ENCODE measurements around the gene PAK5.

PAK5 gene

GRCh38 chr20:9741996-9742395, 96.9 kb downstream of the PAK5 start:
- Histone ChIP-seq H3K9ac (ENCODE audit: low read depth, low read length) (no peak overlapping the region), H3K27ac (ENCODE audit: low read depth, low read length) (no peak overlapping the region), H3K4me1 (ENCODE audit: control insufficient read depth, insufficient read depth, low read length) (no peaks in the 10 kb centered on the region), H3K9me3 (ENCODE audit: control insufficient read depth, insufficient read depth, low read length) (0 out of 2 replicates have a peak, but pooled peaks cover 2% of the 10 kb centered on the region), H3K4me3 (ENCODE audit: low read depth, low read length) (no peak overlapping the region), H3K27me3 (ENCODE audit: control insufficient read depth, insufficient read depth, low read length) (no peaks in the 10 kb centered on the region), H3K36me3 (ENCODE audit: control insufficient read depth, insufficient read depth, low read length) (no peaks in the 10 kb centered on the region)

DNA sequence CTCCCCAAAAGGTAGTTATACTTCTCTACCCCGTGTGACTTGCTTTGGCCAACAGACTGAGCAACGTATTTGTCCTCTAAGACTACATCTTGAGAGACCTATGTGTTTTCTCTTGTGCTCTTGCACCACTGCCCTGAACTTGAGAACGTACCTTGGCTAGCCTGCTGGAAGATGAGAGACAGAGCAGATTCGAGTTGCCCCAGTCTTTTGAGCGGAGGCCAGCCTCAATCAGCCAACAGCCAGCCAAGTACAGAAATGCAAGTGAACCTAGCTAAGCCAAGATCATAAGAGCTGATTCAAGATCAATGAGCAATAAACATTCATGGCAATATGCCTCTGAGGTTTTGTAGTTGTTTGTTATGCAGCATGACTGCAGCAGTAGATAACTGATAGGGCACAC, 98.4 kb downstream of the PAK5 start:
- Histone ChIP-seq H3K36me3 (ENCODE audit: control insufficient read depth, insufficient read depth, low read length) (no peaks in the 10 kb centered on the region), H3K9me3 (ENCODE audit: control insufficient read depth, insufficient read depth, low read length) (0 out of 2 replicates have a peak, but pooled peaks cover 2% of the 10 kb centered on the region), H3K9ac (ENCODE audit: low read depth, low read length) (no peak overlapping the region), H3K27ac (ENCODE audit: low read depth, low read length) (no peak overlapping the region), H3K27me3 (ENCODE audit: control insufficient read depth, insufficient read depth, low read length) (no peaks in the 10 kb centered on the region), H3K4me3 (ENCODE audit: low read depth, low read length) (no peak overlapping the region), H3K4me1 (ENCODE audit: control insufficient read depth, insufficient read depth, low read length) (no peaks in the 10 kb centered on the region)

DNA sequence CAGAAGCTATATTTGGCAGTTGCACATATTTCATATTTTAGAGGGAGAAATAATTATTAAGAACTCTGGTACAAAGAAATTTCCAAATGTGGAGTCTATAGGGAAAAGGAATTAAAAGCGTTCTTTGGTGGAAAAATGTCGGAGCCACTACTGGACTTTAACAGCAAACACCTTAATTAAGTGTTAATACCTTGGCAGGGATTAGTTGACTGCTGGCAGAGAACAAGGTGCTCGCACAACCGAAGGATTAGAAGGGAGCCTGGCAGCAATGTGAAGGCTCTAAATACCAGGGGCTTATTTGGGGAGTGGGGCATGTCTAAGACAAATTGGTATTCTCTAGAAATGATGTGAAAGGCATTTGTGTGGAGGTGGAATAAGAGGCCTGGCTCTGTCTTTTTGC, 98.9 kb downstream of the PAK5 start:
- no peaks in the 10 kb centered on the region for H3K27me3 ChIP-seq (ENCODE audit: control insufficient read depth, insufficient read depth, low read length)
- 0 out of 2 replicates have a peak, but pooled peaks cover 2% of the 10 kb centered on the region for H3K9me3 ChIP-seq (ENCODE audit: control insufficient read depth, insufficient read depth, low read length)
- no peak overlapping the region for H3K27ac ChIP-seq (ENCODE audit: low read depth, low read length)
- H3K4me1 ChIP-seq (ENCODE audit: control insufficient read depth, insufficient read depth, low read length): no peaks in the 10 kb centered on the region
- no peak overlapping the region for H3K9ac ChIP-seq (ENCODE audit: low read depth, low read length)
- no peaks in the 10 kb centered on the region for H3K36me3 ChIP-seq (ENCODE audit: control insufficient read depth, insufficient read depth, low read length)
- no peak overlapping the region for H3K4me3 ChIP-seq (ENCODE audit: low read depth, low read length)

DNA sequence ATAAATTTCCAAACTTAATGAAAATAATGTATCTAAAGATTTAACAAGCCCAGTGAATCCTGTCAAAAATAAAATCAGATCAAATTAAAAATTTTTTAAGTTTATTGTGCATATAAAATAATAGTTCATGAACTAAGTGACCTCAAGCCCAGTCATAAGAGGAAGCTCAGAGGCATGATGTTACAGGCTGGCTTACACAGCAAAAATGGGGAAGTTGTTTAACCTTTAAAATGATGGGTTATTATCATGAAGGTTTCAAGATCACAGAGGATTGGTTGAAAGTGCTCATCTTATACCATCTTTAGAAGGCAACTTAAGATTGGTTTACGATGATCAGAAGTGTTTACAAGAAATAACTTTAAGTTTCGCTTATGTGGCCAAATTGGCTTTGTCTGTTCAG, 102.5 kb downstream of the PAK5 start:
- Histone ChIP-seq H3K4me3 (ENCODE audit: low read depth, low read length) (no peak overlapping the region), H3K9me3 (ENCODE audit: control insufficient read depth, insufficient read depth, low read length) (no peaks in the 10 kb centered on the region), H3K27ac (ENCODE audit: low read depth, low read length) (no peak overlapping the region), H3K27me3 (ENCODE audit: control insufficient read depth, insufficient read depth, low read length) (no peaks in the 10 kb centered on the region), H3K36me3 (ENCODE audit: control insufficient read depth, insufficient read depth, low read length) (no peaks in the 10 kb centered on the region), H3K4me1 (ENCODE audit: control insufficient read depth, insufficient read depth, low read length) (no peaks in the 10 kb centered on the region), H3K9ac (ENCODE audit: low read depth, low read length) (no peak overlapping the region)

- no peak overlapping the region for H3K4me3 ChIP-seq (ENCODE audit: low read depth, low read length)
- H3K4me1 ChIP-seq (ENCODE audit: control insufficient read depth, insufficient read depth, low read length): no peaks in the 10 kb centered on the region
- H3K9ac ChIP-seq (ENCODE audit: low read depth, low read length): no peak overlapping the region
- H3K9me3 ChIP-seq (ENCODE audit: control insufficient read depth, insufficient read depth, low read length): no peaks in the 10 kb centered on the region
- H3K27ac ChIP-seq (ENCODE audit: low read depth, low read length): no peak overlapping the region
- no peaks in the 10 kb centered on the region for H3K27me3 ChIP-seq (ENCODE audit: control insufficient read depth, insufficient read depth, low read length)
- no peaks in the 10 kb centered on the region for H3K36me3 ChIP-seq (ENCODE audit: control insufficient read depth, insufficient read depth, low read length)
These were observed 115.2 kb downstream of the PAK5 start for GRCh38 chr20:9723501-9724202.

GRCh38 chr20:9711872-9712271, 127.0 kb downstream of the PAK5 start:
- H3K4me1 ChIP-seq (ENCODE audit: control insufficient read depth, insufficient read depth, low read length): no peaks in the 10 kb centered on the region
- H3K4me3 ChIP-seq (ENCODE audit: low read depth, low read length): no peak overlapping the region
- no peak overlapping the region for H3K27ac ChIP-seq (ENCODE audit: low read depth, low read length)
- no peak overlapping the region for H3K9ac ChIP-seq (ENCODE audit: low read depth, low read length)
- H3K9me3 ChIP-seq (ENCODE audit: control insufficient read depth, insufficient read depth, low read length): no peaks in the 10 kb centered on the region
- H3K36me3 ChIP-seq (ENCODE audit: control insufficient read depth, insufficient read depth, low read length): no peaks in the 10 kb centered on the region
- H3K27me3 ChIP-seq (ENCODE audit: control insufficient read depth, insufficient read depth, low read length): no peaks in the 10 kb centered on the region

- Histone ChIP-seq H3K27ac (ENCODE audit: low read depth, low read length) (no peak overlapping the region), H3K27me3 (ENCODE audit: control insufficient read depth, insufficient read depth, low read length) (no peaks in the 10 kb centered on the region), H3K36me3 (ENCODE audit: control insufficient read depth, insufficient read depth, low read length) (no peaks in the 10 kb centered on the region), H3K4me3 (ENCODE audit: low read depth, low read length) (no peak overlapping the region), H3K9me3 (ENCODE audit: control insufficient read depth, insufficient read depth, low read length) (no peaks in the 10 kb centered on the region), H3K4me1 (ENCODE audit: control insufficient read depth, insufficient read depth, low read length) (no peaks in the 10 kb centered on the region), H3K9ac (ENCODE audit: low read depth, low read length) (no peak overlapping the region)
These were observed 128.2 kb downstream of the PAK5 start for GRCh38 chr20:9710685-9711084.

DNA sequence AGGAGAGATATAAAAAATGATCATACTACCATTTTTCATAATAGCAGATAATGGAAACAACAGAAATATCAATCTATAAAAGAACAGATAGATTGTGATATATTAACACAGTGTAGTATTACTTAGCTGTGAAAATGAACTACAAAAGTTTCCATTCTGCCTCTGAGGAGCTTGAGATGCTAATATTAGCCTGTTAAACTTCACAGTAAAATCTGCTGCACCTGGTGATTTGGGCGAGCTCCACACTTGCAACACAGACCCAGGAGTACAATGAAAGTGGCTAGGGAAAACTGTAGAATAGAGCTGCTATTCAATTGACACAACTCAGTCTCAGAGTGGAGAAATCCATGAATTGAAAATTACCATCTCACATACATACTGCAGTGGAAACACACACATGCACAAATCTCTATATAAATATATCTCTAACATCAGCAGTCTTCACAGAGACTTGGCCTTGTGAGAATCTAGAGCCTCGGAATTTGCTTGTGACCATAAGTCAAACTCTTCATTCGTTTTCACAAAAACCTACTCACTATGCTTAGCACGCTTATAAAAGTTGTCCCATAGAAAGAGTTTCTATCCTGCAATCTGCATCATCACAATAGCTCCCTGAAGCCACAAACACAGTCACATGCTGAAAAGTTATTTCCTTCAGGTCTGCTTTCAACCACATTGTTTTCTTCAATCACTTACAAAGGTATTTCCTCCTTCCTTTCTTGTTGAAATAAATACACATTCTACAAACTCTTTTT, 133.0 kb downstream of the PAK5 start:
- no peak overlapping the region for H3K9ac ChIP-seq (ENCODE audit: low read depth, low read length)
- H3K27ac ChIP-seq (ENCODE audit: low read depth, low read length): no peak overlapping the region
- no peaks in the 10 kb centered on the region for H3K4me1 ChIP-seq (ENCODE audit: control insufficient read depth, insufficient read depth, low read length)
- H3K27me3 ChIP-seq (ENCODE audit: control insufficient read depth, insufficient read depth, low read length): no peaks in the 10 kb centered on the region
- H3K4me3 ChIP-seq (ENCODE audit: low read depth, low read length): no peak overlapping the region
- no peaks in the 10 kb centered on the region for H3K9me3 ChIP-seq (ENCODE audit: control insufficient read depth, insufficient read depth, low read length)
- H3K36me3 ChIP-seq (ENCODE audit: control insufficient read depth, insufficient read depth, low read length): no peaks in the 10 kb centered on the region

DNA sequence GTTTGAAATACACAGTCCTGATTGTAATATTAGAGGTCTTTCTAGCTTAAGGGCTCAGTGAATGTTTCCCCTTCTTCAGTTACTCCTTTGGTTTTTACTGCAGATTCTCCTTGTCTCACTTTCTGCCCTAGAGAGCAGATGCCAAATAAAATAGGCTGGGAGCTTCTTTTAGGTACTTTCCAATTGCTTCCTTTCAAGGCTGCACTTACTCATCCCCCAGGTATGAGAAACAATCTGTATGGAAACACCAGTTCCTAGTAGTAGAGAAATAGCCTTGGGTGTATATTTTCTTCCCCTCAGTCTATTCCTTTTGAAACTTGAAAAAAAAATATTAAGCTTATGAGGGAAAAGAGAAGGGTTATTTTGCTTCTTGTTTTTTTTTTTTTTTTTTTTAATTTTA, 139.7 kb downstream of the PAK5 start:
- Histone ChIP-seq H3K4me1 (ENCODE audit: control insufficient read depth, insufficient read depth, low read length) (peaks cover 4% of the 10 kb centered on the region; the same call in 1 of the 2 replicates), H3K27me3 (ENCODE audit: control insufficient read depth, insufficient read depth, low read length) (no peaks in the 10 kb centered on the region), H3K36me3 (ENCODE audit: control insufficient read depth, insufficient read depth, low read length) (no peaks in the 10 kb centered on the region), H3K9me3 (ENCODE audit: control insufficient read depth, insufficient read depth, low read length) (no peaks in the 10 kb centered on the region), H3K27ac (ENCODE audit: low read depth, low read length) (peak overlapping the region; percentile 72), H3K9ac (ENCODE audit: low read depth, low read length) (no peak overlapping the region), H3K4me3 (ENCODE audit: low read depth, low read length) (no peak overlapping the region)

DNA sequence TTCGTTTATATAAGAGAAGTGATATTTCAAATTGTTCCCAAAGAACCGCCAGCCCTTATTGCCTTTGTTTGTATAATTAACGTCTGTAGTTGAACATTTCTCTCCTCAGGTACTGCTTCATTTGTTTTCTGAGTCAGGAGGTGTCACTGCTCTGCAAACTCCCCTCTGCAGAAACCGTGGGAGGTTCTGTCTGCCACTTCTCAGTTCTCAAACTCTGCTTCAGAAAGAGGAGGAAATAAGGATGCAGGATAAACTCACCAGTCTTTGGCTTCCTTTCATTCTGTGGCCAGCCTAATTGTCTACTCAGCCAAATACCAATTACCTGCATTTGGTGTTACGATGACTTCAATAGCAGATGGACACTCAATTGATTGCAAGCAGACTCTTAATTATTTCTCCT, 149.8 kb downstream of the PAK5 start:
- no peak overlapping the region for H3K27ac ChIP-seq (ENCODE audit: low read depth, low read length)
- H3K9ac ChIP-seq (ENCODE audit: low read depth, low read length): no peak overlapping the region
- H3K4me1 ChIP-seq (ENCODE audit: control insufficient read depth, insufficient read depth, low read length): no peaks in the 10 kb centered on the region
- H3K9me3 ChIP-seq (ENCODE audit: control insufficient read depth, insufficient read depth, low read length): no peaks in the 10 kb centered on the region
- no peaks in the 10 kb centered on the region for H3K36me3 ChIP-seq (ENCODE audit: control insufficient read depth, insufficient read depth, low read length)
- H3K27me3 ChIP-seq (ENCODE audit: control insufficient read depth, insufficient read depth, low read length): no peaks in the 10 kb centered on the region
- H3K4me3 ChIP-seq (ENCODE audit: low read depth, low read length): no peak overlapping the region

GRCh38 chr20:9686866-9687265, 152.0 kb downstream of the PAK5 start:
- Histone ChIP-seq H3K27ac (ENCODE audit: low read depth, low read length) (no peak overlapping the region), H3K36me3 (ENCODE audit: control insufficient read depth, insufficient read depth, low read length) (no peaks in the 10 kb centered on the region), H3K4me3 (ENCODE audit: low read depth, low read length) (no peak overlapping the region), H3K9me3 (ENCODE audit: control insufficient read depth, insufficient read depth, low read length) (no peaks in the 10 kb centered on the region), H3K27me3 (ENCODE audit: control insufficient read depth, insufficient read depth, low read length) (no peaks in the 10 kb centered on the region), H3K9ac (ENCODE audit: low read depth, low read length) (no peak overlapping the region), H3K4me1 (ENCODE audit: control insufficient read depth, insufficient read depth, low read length) (no peaks in the 10 kb centered on the region)
